Muscle of leg (tissue), 11 donors: Measurements from ENCODE around the gene GALNT17. TPM values are rescaled to one million over a fixed set of nuclear protein-coding genes. Genes with fewer than 3 reads are reported as not detected.
A peak's percentile ranks its signal among the peaks of the same experiment; 100 is the strongest.

Experiments
- DNase-seq: peaks from one replicate; pipeline ENCODE4 v3.0.0; 2013
- H3K27ac ChIP-seq: one replicate; pipeline ENCODE4 v1.5.1; 2013; ENCODE audit warnings: mild to moderate bottlenecking, low read length, control low read depth
- H3K27me3 ChIP-seq: one replicate; pipeline ENCODE4 v1.6.1; 2013; ENCODE audit warnings: low read length; ENCODE audit not compliant: control insufficient read depth, insufficient read depth
- H3K36me3 ChIP-seq: one replicate; pipeline ENCODE4 v1.6.1; 2013; ENCODE audit warnings: low read length; ENCODE audit not compliant: control insufficient read depth, insufficient read depth
- H3K4me1 ChIP-seq: one replicate; pipeline ENCODE4 v1.6.1; 2013; ENCODE audit warnings: low read length; ENCODE audit not compliant: control insufficient read depth, insufficient read depth
- H3K4me3 ChIP-seq: one replicate; pipeline ENCODE4 v1.5.1; 2013; ENCODE audit warnings: low read length, control low read depth
- H3K9me3 ChIP-seq: replicated peaks from 2 replicates; pipeline ENCODE4 v1.6.1; 2013; ENCODE audit warnings: low read depth, low read length; ENCODE audit not compliant: control insufficient read depth
- WGBS: methylation state at CpG from one replicate; pipeline ENCODE4 v1.1.5; 2013; ENCODE audit warnings: missing lambda C conversion rate; ENCODE audit not compliant: insufficient coverage; 5-methylcytosine and 5-hydroxymethylcytosine counted together
- polyA plus RNA-seq, 8 donors: library from polyadenylated mRNA; unstranded; fragments of 120-200 nt; gene quantifications; one replicate each; pipeline versions ENCODE4 v1.2.1 to v1.2.3, GENCODE V29; 2013; ENCODE audit warnings: inconsistent platforms in 1 of 8, low replicate concordance in 1 of 8; ENCODE audit not compliant: insufficient read length in 8 of 8, insufficient read depth in 1 of 8
- total RNA-seq: library from RNA; stranded (reverse); fragments of 120-200 nt; gene quantifications from one replicate; pipeline ENCODE4 v1.2.4, GENCODE V29; 2013

The GALNT17 gene
- total and polyA plus RNA-seq, 9 donors, result 22.5 to 40.0 (median 29.5) TPM

DNA sequence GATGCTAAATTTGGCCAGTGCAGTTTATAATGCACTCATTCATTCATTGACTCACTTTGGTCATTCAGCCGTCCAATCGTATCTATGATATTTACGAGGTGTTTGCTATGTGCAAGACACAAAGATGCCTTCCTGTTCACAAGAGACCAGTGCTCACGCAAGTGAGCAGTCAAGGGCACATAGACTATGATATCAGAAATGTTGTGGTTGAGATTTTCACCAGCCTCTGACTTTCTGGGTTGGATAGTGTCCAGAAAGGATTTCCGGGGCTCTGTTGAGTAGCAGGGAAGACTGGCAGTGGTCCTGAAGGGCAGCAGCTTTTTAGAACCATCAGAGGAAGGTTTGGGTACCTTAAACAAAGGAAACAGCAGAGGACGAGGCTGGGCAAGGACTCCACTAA, 191.8 kb downstream of the GALNT17 start:
- no peak overlapping the region for H3K4me3 ChIP-seq
- H3K27me3 ChIP-seq, result no peaks in the 10 kb centered on the region
- H3K27ac ChIP-seq, result no peak overlapping the region
- no peak for DNase-seq
- no peaks in the 10 kb centered on the region for H3K36me3 ChIP-seq
- H3K4me1 ChIP-seq, result peaks cover 7% of the 10 kb centered on the region
- WGBS, result 76% methylated on average over 3 of the region's 6 CpGs
- H3K9me3 ChIP-seq, result no peaks in the 10 kb centered on the region

DNA sequence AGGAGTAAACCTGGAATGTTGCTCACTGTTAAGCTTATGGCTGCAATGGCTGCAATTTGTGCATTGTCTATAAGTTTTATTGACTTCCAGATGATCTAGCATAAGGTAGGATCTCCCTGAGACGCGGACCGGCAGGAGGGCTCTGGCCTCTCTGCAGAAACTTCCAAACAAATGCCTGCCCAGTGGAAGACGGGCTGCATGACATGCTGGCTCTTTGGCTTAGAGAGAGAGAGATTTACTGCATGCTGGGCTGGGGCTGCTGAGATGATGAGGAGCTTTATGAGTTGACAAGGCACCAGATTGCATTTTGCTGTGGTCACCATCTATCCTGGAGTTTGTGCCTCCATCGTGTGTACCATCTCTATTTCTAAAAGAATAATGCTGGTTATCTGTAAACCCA, 193.2 kb downstream of the GALNT17 start:
- Histone ChIP-seq H3K27ac (no peak overlapping the region), H3K4me3 (no peak overlapping the region), H3K4me1 (peaks cover 16% of the 10 kb centered on the region), H3K9me3 (no peaks in the 10 kb centered on the region), H3K36me3 (no peaks in the 10 kb centered on the region), H3K27me3 (no peaks in the 10 kb centered on the region)
- WGBS, result 47% methylated on average over 4 of the region's 5 CpGs
- DNase-seq, result no peak

DNA sequence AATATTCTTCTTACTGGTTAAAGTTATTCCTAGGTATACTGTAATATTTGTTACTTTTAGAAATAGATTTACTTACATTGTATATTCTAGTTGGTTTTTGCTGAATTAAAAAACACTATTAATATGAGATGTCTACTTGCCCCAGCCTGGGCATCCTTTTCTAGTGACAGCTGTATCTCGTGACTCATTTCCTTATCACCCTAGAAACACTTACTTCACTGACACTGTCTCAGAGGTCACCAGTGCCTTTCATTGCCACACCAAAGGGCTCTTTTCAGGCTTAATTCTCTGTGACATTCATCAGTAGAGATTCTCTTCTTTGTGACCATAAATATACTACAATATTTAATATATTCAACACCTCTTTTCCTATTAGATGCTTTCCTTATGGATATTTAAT, 194.7 kb downstream of the GALNT17 start:
- peaks cover 15% of the 10 kb centered on the region for H3K4me1 ChIP-seq
- H3K36me3 ChIP-seq, result no peaks in the 10 kb centered on the region
- WGBS, result no CpG with 5 or more reads among the region's 1 CpG
- no peaks in the 10 kb centered on the region for H3K27me3 ChIP-seq
- no peak overlapping the region for H3K4me3 ChIP-seq
- H3K9me3 ChIP-seq, result no peaks in the 10 kb centered on the region
- DNase-seq, result no peak
- no peak overlapping the region for H3K27ac ChIP-seq

DNA sequence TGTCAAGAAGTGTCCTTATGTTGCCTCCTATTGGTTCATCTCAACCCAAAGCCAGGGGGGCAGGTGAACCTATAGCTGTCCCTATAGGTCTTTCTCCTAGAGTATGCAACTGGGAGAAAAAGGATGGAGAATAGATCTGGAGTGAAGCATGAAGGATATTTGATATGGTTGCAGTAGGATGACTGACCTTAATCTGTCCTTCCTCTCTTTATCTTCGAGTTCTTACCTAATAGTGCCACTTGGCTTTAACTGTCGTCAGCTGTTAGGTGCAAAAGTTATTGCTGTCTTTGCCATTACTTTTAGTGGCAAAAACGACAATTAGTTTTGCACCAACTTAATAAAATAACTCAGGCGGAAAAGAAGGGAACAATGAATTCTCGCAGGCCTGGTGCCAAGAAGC, 196.0 kb downstream of the GALNT17 start:
- H3K27me3 ChIP-seq, result no peaks in the 10 kb centered on the region
- WGBS, result 79% methylated on average over 2 of the region's 5 CpGs
- H3K4me1 ChIP-seq, result peaks cover 15% of the 10 kb centered on the region
- H3K27ac ChIP-seq, result no peak overlapping the region
- H3K9me3 ChIP-seq, result no peaks in the 10 kb centered on the region
- H3K4me3 ChIP-seq, result no peak overlapping the region
- H3K36me3 ChIP-seq, result no peaks in the 10 kb centered on the region
- no peak for DNase-seq

DNA sequence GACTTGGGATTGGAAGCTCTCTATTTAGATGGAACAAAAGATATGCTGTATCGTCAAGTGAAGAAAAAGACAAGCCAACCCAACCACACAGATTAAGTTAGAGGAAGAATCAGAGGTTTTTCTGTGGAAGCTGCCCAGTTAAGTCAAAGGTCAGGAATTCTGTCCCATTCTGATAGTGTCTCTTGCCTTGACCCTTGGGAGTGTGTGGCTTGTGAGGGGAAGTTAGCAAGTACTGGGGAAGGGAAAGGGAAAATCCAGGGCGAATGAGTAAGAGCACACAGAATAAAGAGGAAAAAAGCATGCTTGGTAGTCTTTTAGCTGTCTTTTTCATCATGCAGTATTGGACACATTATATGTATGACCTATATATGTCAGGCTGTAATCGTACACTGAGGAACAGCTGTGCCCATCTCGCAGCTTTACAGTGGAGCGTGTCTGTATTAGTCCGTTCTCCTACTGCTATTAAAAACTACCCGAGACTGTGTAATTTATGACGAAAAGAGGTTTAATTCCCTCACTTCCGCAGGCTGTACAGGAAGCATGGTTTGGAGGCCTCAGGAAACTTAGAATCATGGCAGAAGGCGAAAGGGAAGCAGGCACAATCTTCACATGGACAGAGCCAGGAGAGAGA, 197.2 kb downstream of the GALNT17 start:
- Histone ChIP-seq H3K27me3 (no peaks in the 10 kb centered on the region), H3K9me3 (no peaks in the 10 kb centered on the region), H3K4me3 (no peak overlapping the region), H3K4me1 (peaks cover 16% of the 10 kb centered on the region), H3K36me3 (no peaks in the 10 kb centered on the region), H3K27ac (peak overlapping the region; percentile 78)
- peak; percentile 63 for DNase-seq
- WGBS, result 40% methylated on average over 1 of the region's 10 CpGs

DNA sequence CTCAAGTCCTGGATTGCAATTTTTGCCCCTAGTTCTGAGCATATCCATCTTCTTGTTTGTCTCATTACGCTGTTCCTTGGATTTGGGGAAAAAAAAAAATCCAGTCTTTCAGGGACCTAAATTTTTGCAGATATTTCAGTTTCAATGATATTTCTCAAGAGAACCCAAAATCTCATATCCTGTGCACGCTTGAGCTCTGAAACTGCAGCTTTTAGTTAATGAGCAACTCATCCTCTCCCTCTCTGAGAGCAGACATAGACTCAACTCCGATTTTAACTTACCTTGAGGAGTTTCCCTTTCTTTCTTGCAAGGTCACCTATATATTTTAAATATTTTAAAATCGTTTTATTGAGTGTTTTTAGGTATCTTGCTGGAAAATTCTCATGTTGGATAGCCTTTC, 200.3 kb downstream of the GALNT17 start:
- Histone ChIP-seq H3K4me3 (no peak overlapping the region), H3K4me1 (peaks cover 17% of the 10 kb centered on the region), H3K27me3 (no peaks in the 10 kb centered on the region), H3K9me3 (no peaks in the 10 kb centered on the region), H3K36me3 (no peaks in the 10 kb centered on the region), H3K27ac (no peak overlapping the region)
- no peak for DNase-seq
- no CpG with 5 or more reads among the region's 4 CpGs for WGBS

DNA sequence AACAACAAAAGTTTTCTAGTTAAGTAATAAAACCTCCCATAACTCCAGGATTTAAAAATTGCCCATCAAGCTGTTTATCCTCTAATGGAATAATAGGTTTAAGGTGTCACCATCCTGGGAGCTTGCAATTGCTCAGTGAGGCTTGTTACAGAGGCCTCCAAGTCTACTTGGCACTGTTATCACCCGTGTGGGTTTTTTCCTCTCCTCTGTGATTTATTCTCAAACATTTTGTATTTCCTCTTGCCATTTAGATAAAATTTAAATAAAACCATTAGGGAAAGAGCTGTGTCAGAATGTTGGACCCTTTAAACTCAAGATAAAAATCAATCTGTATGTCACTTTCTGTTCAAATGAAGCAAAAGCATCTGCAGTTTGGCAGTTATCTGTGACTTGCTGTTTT, 202.6 kb downstream of the GALNT17 start:
- no peaks in the 10 kb centered on the region for H3K9me3 ChIP-seq
- peak; percentile 44 for DNase-seq
- peak overlapping the region; percentile 26 for H3K27ac ChIP-seq
- H3K4me1 ChIP-seq, result peaks cover 5% of the 10 kb centered on the region
- no peaks in the 10 kb centered on the region for H3K36me3 ChIP-seq
- H3K27me3 ChIP-seq, result no peaks in the 10 kb centered on the region
- no peak overlapping the region for H3K4me3 ChIP-seq
- WGBS, result no CpG with 5 or more reads among the region's 1 CpG

DNA sequence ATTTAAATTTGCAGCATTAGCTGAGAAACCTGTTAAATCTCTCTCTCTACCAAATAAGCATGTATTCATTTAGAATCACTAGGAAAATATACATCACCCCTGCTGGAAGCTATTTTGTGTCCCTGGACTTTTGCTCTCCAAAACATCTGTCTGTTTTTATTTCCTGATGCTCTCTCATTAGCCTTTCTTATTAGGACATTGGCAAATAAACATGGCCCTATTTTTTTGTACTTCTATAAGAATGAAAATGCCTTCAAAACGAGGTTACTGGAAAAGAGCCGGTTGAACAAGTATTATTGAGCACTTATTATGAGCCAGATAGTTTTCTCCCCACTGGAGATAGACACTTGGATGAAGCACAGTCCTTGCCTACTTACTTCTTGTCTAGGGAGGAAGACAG, 206.9 kb downstream of the GALNT17 start:
- DNase-seq, result peak; percentile 80
- Histone ChIP-seq H3K4me1 (peaks cover 6% of the 10 kb centered on the region), H3K36me3 (no peaks in the 10 kb centered on the region), H3K27ac (no peak overlapping the region), H3K27me3 (no peaks in the 10 kb centered on the region), H3K9me3 (peaks cover 6% of the 10 kb centered on the region), H3K4me3 (no peak overlapping the region)
- WGBS, result no CpG with 5 or more reads among the region's 2 CpGs

DNA sequence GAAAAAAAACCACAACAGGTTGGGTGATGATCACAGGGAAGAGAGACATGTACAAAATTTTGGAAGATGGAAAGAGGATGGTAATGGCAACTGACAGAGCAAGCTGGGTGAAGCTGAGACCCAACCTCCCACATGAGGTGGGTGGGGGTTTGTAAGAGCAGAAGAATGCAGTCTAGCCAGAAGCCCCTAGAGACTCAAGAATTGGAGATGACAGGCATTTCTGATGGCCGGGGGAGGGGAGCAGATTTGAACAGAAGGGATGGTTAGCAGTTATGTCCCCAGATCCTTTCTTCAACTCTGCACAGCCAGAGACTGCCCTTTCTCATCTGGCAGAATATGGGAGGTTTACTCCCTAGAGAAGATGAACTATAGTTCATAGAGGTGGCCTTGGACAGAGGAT, 208.0 kb downstream of the GALNT17 start:
- no CpG with 5 or more reads among the region's 1 CpG for WGBS

DNA sequence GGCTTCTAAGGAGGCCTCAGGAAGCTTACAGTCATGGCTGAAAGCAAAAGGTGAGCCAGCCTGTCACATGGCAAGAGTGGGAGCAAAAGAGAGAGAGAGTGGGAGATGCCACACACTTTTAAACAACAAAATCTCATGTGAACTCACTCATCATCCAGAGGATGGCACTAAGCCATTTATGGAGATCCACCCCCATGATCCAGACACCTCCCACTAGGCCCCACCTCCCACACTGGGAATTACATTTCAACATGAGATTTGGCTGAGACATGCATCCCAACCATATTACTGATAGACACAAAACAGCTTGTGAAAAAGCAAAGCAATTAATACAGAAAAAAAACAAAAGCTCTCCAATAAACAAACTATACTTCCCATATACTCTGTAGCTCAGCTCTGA, 210.3 kb downstream of the GALNT17 start:
- DNase-seq, result no peak
- Histone ChIP-seq H3K36me3 (no peaks in the 10 kb centered on the region), H3K9me3 (peaks cover 11% of the 10 kb centered on the region), H3K27ac (no peak overlapping the region), H3K27me3 (no peaks in the 10 kb centered on the region), H3K4me1 (peaks cover 4% of the 10 kb centered on the region), H3K4me3 (no peak overlapping the region)

More for the DNA sequence above, 208.0 kb downstream of the GALNT17 start:
- peaks cover 11% of the 10 kb centered on the region for H3K9me3 ChIP-seq
- no peak overlapping the region for H3K4me3 ChIP-seq
- H3K4me1 ChIP-seq, result peaks cover 4% of the 10 kb centered on the region
- no peaks in the 10 kb centered on the region for H3K36me3 ChIP-seq
- no peak for DNase-seq
- H3K27ac ChIP-seq, result no peak overlapping the region
- no peaks in the 10 kb centered on the region for H3K27me3 ChIP-seq

DNA sequence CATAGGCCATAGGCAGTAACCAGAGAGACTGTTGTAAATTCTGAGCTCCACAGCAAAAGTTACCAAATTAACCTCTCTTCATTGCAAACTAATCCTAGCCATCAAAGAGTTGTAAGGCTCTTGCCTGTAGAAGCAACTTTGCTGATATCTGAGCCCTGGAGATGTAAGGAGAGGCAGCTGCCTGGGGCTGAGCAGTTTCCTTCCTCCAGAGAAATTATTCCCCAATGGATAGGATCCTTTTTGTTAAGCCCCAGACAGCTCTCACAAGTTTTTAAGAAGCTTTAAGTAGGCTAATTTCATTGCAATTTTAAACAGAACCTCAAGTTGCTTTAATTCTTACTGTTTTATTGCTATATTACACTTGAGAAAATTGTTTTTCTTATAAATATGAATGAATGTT, 211.1 kb downstream of the GALNT17 start:
- H3K27ac ChIP-seq, result peak overlapping the region; percentile 13
- peak; percentile 35 for DNase-seq

More for the DNA sequence above, 211.1 kb downstream of the GALNT17 start:
- peaks cover 4% of the 10 kb centered on the region for H3K4me1 ChIP-seq
- H3K4me3 ChIP-seq, result no peak overlapping the region
- H3K27me3 ChIP-seq, result no peaks in the 10 kb centered on the region
- H3K36me3 ChIP-seq, result no peaks in the 10 kb centered on the region
- peaks cover 11% of the 10 kb centered on the region for H3K9me3 ChIP-seq
